HL-60 (cell line): Measurements from ENCODE around the gene CDH20.

Source experiments
- DNase-seq, 2 experiments: peaks; one replicate each; pipeline ENCODE4 v3.0.0-alpha.2; 2010 to 2020; ENCODE audit warnings: low read depth in 1 of 2, low spot score in 1 of 2
- H3K27ac ChIP-seq: fragments of 250-450 bp; sonication (Bioruptor Pico); replicated peaks from 2 replicates; pipeline ENCODE4 v1.5.1; 2020; ENCODE audit warnings: mild to moderate bottlenecking, moderate library complexity
- H3K27me3 ChIP-seq: fragments of 250-450 bp; sonication (Bioruptor Pico); 2 replicates; pipeline ENCODE4 v1.5.1; 2021; ENCODE audit warnings: mild to moderate bottlenecking, moderate library complexity; ENCODE audit not compliant: insufficient read depth, poor library complexity, severe bottlenecking
- H3K4me3 ChIP-seq: replicated peaks from 2 replicates; pipeline ENCODE4 v1.5.1; 2011; ENCODE audit warnings: mild to moderate bottlenecking, control low read depth, low read length; ENCODE audit not compliant: insufficient read depth
- CTCF ChIP-seq: IDR thresholded peaks from one replicate; pipeline ENCODE4 v1.5.1; 2011; ENCODE audit warnings: low read length, control low read depth, inconsistent platforms; ENCODE audit not compliant: insufficient read depth
- GABPA ChIP-seq: IDR thresholded peaks from 2 replicates; pipeline ENCODE4 v1.6.1; 2012; ENCODE audit warnings: low read depth
- POLR2AphosphoS5 ChIP-seq: IDR thresholded peaks from 2 replicates; pipeline ENCODE4 v1.6.1; 2012; ENCODE audit warnings: low read depth
- SPI1 ChIP-seq: IDR thresholded peaks from 2 replicates; pipeline ENCODE4 v1.6.1; 2012; ENCODE audit warnings: low read depth, mild to moderate bottlenecking, borderline replicate concordance
- TF ChIP-seq, protein P1 (sequence below): IDR thresholded peaks from 2 replicates; pipeline ENCODE4 v1.6.1; 2012; ENCODE audit warnings: low read depth; ENCODE audit not compliant: insufficient replicate concordance

The CDH20 gene

GRCh38 chr18:61459896-61460648, 126.8 kb downstream of the CDH20 start:
- TF ChIP-seq, protein P1, sequence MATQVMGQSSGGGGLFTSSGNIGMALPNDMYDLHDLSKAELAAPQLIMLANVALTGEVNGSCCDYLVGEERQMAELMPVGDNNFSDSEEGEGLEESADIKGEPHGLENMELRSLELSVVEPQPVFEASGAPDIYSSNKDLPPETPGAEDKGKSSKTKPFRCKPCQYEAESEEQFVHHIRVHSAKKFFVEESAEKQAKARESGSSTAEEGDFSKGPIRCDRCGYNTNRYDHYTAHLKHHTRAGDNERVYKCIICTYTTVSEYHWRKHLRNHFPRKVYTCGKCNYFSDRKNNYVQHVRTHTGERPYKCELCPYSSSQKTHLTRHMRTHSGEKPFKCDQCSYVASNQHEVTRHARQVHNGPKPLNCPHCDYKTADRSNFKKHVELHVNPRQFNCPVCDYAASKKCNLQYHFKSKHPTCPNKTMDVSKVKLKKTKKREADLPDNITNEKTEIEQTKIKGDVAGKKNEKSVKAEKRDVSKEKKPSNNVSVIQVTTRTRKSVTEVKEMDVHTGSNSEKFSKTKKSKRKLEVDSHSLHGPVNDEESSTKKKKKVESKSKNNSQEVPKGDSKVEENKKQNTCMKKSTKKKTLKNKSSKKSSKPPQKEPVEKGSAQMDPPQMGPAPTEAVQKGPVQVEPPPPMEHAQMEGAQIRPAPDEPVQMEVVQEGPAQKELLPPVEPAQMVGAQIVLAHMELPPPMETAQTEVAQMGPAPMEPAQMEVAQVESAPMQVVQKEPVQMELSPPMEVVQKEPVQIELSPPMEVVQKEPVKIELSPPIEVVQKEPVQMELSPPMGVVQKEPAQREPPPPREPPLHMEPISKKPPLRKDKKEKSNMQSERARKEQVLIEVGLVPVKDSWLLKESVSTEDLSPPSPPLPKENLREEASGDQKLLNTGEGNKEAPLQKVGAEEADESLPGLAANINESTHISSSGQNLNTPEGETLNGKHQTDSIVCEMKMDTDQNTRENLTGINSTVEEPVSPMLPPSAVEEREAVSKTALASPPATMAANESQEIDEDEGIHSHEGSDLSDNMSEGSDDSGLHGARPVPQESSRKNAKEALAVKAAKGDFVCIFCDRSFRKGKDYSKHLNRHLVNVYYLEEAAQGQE: no peak
- TF ChIP-seq POLR2AphosphoS5 (no peak), CTCF (no peak), GABPA (no peak), SPI1 (no peak)
- Histone ChIP-seq H3K27ac (no peak overlapping the region), H3K27me3 (no peaks in the 10 kb centered on the region), H3K4me3 (no peak overlapping the region)
- no peak for DNase-seq

DNA sequence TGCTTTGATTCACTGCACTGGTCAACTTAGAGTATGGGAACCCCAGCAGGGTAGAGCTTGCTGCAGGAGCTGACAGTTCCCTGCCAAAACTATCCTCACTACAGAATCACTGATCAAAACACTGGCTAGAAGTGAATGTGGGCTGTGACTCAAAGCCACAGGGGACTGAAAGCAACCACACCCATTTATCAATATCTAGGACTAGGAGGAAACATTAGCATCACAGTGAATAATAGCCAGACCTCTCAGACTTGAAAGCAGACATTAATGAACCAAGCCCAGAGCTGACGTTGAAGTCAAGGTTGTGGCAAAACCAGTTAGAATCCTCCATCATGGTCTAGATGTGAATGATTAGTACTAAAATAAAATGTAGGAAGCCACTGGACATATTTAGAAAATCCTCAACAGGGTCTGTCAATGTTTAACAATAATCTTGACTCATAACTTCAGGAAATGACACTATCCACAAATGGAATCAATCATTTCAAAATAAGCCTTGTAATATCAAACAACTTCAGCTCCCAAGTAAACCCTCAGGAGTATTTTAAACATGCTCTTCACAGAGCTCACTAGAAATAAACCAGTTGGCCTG, 131.4 kb downstream of the CDH20 start:
- Histone ChIP-seq H3K27me3 (no peaks in the 10 kb centered on the region), H3K4me3 (no peak overlapping the region), H3K27ac (no peak overlapping the region)
- no peak for DNase-seq
- TF ChIP-seq, protein P1: no peak
- TF ChIP-seq CTCF (no peak), SPI1 (no peak), GABPA (no peak)

DNA sequence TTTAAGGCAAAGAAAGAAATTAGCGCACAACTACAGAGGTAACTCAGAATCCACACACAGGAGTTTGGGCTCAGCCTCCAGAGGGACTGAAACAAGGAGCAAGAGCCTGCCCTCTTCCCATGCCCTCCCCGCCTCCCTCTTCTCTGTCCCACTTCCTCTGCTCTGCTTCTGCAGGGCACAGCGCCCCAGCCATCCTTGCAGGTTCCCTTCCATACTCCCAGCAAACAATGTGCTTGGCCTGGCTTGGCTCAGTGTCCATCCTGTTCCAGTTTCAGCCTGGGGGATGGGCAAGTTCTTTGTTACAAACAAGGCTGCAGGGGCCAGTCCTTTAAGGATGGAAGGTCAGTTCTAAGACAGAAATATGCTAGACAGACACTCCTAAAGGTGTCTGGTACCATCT, 133.5 kb downstream of the CDH20 start:
- H3K27ac ChIP-seq: no peak overlapping the region
- DNase-seq: no peak
- TF ChIP-seq, protein P1: no peak
- TF ChIP-seq SPI1: no peak
- no peak for TF ChIP-seq GABPA
- TF ChIP-seq POLR2AphosphoS5: no peak
- no peak for TF ChIP-seq CTCF
- H3K4me3 ChIP-seq: no peak overlapping the region
- H3K27me3 ChIP-seq: no peaks in the 10 kb centered on the region
